Measurements from ENCODE around the gene PPHLN1.

- TF ChIP-seq CTCF (IDR thresholded peaks at IDR 0.05) (no peak), POLR2A (IDR thresholded peaks at IDR 0.05) (no peak)
Measured at GRCh38 chr12:42285431-42285830, 40.5 kb upstream of the PPHLN1 start.

All from lower leg skin (tissue), 3 donors.